Activated naive CD4-positive, alpha-beta T cell treated with Interleukin-2 at 50 U/mL for 16 hours (primary cell): ENCODE measurements around the gene PROC.
A peak's percentile ranks its signal among the peaks of the same experiment; 100 is the strongest.

Experiments used
- DNase-seq: peaks from one replicate; pipeline ENCODE4 v3.0.0-alpha.2; 2020

Gene PROC

GRCh38 chr2:127463155-127463991 lies 45.1 kb downstream of the PROC start:
- DNase-seq: no peak

GRCh38 chr2:127464470-127465257 lies 46.4 kb downstream of the PROC start:
- DNase-seq: peak; percentile 14

- peak; percentile 22 for DNase-seq
These were observed 47.0 kb downstream of the PROC start for GRCh38 chr2:127465258-127465657.

GRCh38 chr2:127469051-127469450 lies 50.8 kb downstream of the PROC start:
- DNase-seq: no peak

- no peak for DNase-seq
These were observed 51.7 kb downstream of the PROC start for GRCh38 chr2:127469974-127470373.

- no peak for DNase-seq
These were observed 53.2 kb downstream of the PROC start for GRCh38 chr2:127471286-127471988.

GRCh38 chr2:127472268-127472667 lies 54.0 kb downstream of the PROC start:
- DNase-seq: no peak

- DNase-seq: no peak
These were observed 57.6 kb downstream of the PROC start for GRCh38 chr2:127475788-127476187.
